ENCODE measurements around the gene LZIC. TPM values are rescaled to one million over a fixed set of nuclear protein-coding genes. Genes with fewer than 3 reads are reported as not detected.

Gene LZIC
- total and polyA plus RNA-seq, 2 of the 13 experiments (the other 11 are each of a cell fraction or from before 2014, with no cell fraction given): 25.2 to 71.8 TPM

GRCh38 chr1:9929431-9930385 is 13.5 kb downstream of the LZIC start (continued):
- TF ChIP-seq SMYD3 (CRISPR knock-in tag; IDR thresholded peaks at IDR 0.05) (no peak), PPARG (CRISPR knock-in tag; conservative IDR thresholded peaks at IDR 0.05) (peak; percentile 96), ZNF605 (CRISPR knock-in tag; IDR thresholded peaks at IDR 0.05) (0 out of 2 replicates have a peak, but pooled peaks have one; percentile 36), STAG1 (CRISPR knock-in tag; IDR thresholded peaks at IDR 0.05) (no peak), ZNF766 (CRISPR knock-in tag; IDR thresholded peaks at IDR 0.05; ENCODE audit: borderline replicate concordance) (peak; percentile 52; the same call in 1 of the 2 replicates), ZMAT3 (CRISPR knock-in tag; conservative IDR thresholded peaks at IDR 0.05) (no peak), FOXJ3 (CRISPR knock-in tag; IDR thresholded peaks at IDR 0.05; ENCODE audit: borderline replicate concordance) (peak; percentile 80), NFKBIZ (CRISPR knock-in tag; IDR thresholded peaks at IDR 0.05) (no peak), SMARCC2 (IDR thresholded peaks at IDR 0.05) (no peak), ZNF101 (CRISPR knock-in tag; IDR thresholded peaks at IDR 0.05; ENCODE audit: borderline replicate concordance, low read depth) (0 out of 2 replicates have a peak, but pooled peaks have one; percentile 21), ZNF17 (CRISPR knock-in tag; IDR thresholded peaks at IDR 0.05) (no peak), ZNF12 (CRISPR knock-in tag; IDR thresholded peaks at IDR 0.05) (no peak), SKI (IDR thresholded peaks at IDR 0.05; ENCODE audit: partially characterized antibody) (no peak), FOXA1 (IDR thresholded peaks at IDR 0.05) (no peak), FOXA1 (CRISPR knock-in tag; IDR thresholded peaks at IDR 0.05) (peak; percentile 83), MAFK (conservative IDR thresholded peaks at IDR 0.05 in 1 of 2, IDR thresholded peaks at IDR 0.05 in 1 of 2; ENCODE audit: low read length in 2 of 2) (0 out of 4 replicates have a peak, but pooled peaks of 1 of the 2 experiments have one; percentile 8), NFE2 (CRISPR knock-in tag; IDR thresholded peaks at IDR 0.05) (no peak), SPEN (CRISPR knock-in tag; IDR thresholded peaks at IDR 0.05; ENCODE audit: low read depth) (0 out of 2 replicates have a peak, but pooled peaks have one; percentile 24), ZNF30 (CRISPR knock-in tag; IDR thresholded peaks at IDR 0.05) (no peak), SIX4 (CRISPR knock-in tag; IDR thresholded peaks at IDR 0.05) (no peak), ZNF878 (CRISPR knock-in tag; IDR thresholded peaks at IDR 0.05) (peak; percentile 61; the same call in 1 of the 2 replicates), ZNF234 (CRISPR knock-in tag; conservative IDR thresholded peaks at IDR 0.05) (no peak), ZNF142 (CRISPR knock-in tag; IDR thresholded peaks at IDR 0.05) (no peak), HCFC1 (IDR thresholded peaks at IDR 0.05; ENCODE audit: low read depth, low read length) (no peak)
